Mammary epithelial cell (primary cell): ENCODE results near the gene CEBPZOS.

ENCODE experiments used
- EZH2 ChIP-seq: IDR thresholded peaks from 2 replicates; pipeline ENCODE4 v1.6.1; 2012; ENCODE audit warnings: low read length, inconsistent platforms, borderline replicate concordance
- TF ChIP-seq, protein P1 (sequence below), 2 donors: IDR thresholded peaks in 1 of 2; conservative IDR thresholded peaks in 1 of 2; 2 replicates each; pipeline ENCODE4 v1.5.1; 2011 to 2012; ENCODE audit warnings: inconsistent platforms in 2 of 2, low read length in 2 of 2, mild to moderate bottlenecking in 2 of 2, control low read depth in 1 of 2, low read depth in 1 of 2; ENCODE audit not compliant: insufficient read depth in 1 of 2; ENCODE audit errors: extremely low read depth in 1 of 2

DNA sequence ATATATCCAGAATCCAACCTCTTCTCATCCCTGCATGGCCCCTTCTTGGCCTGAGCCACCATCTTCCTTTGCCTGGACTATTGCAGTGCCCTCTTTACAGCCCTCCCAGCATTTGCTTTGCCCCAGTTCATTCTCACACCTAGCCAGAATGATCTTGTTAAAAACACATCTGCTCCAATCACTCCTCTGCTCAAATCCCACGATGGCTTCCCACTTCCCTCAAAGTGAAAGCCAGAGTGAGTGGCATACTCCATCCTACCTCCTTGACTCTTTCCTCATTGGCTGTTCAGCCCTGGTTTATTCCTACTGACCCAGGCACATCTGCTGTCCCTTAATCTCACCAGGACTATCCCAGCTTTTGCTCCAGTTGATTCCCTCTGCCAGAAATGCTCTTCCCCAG, 22.6 kb upstream of the CEBPZOS start:
- TF ChIP-seq, protein P1, sequence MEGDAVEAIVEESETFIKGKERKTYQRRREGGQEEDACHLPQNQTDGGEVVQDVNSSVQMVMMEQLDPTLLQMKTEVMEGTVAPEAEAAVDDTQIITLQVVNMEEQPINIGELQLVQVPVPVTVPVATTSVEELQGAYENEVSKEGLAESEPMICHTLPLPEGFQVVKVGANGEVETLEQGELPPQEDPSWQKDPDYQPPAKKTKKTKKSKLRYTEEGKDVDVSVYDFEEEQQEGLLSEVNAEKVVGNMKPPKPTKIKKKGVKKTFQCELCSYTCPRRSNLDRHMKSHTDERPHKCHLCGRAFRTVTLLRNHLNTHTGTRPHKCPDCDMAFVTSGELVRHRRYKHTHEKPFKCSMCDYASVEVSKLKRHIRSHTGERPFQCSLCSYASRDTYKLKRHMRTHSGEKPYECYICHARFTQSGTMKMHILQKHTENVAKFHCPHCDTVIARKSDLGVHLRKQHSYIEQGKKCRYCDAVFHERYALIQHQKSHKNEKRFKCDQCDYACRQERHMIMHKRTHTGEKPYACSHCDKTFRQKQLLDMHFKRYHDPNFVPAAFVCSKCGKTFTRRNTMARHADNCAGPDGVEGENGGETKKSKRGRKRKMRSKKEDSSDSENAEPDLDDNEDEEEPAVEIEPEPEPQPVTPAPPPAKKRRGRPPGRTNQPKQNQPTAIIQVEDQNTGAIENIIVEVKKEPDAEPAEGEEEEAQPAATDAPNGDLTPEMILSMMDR (conservative IDR thresholded peaks at IDR 0.05 in 1 of 2, IDR thresholded peaks at IDR 0.05 in 1 of 2; ENCODE audit: extremely low read depth in 1 of 2, insufficient read depth in 1 of 2, low read depth in 1 of 2, low read length in 2 of 2): no peak
- no peak for TF ChIP-seq EZH2
